GM19468 (cell line): ENCODE data around the gene NEK11.

ENCODE experiments used
- ATAC-seq: cut with Tn5 transposase; IDR thresholded peaks from one replicate; pipeline ENCODE4 v1.9.1; 2021; ENCODE audit warnings: mild to moderate bottlenecking, moderate library complexity, moderate number of reproducible peaks; ENCODE audit not compliant: unreplicated experiment; ENCODE audit errors: extremely low read depth

The NEK11 gene

DNA sequence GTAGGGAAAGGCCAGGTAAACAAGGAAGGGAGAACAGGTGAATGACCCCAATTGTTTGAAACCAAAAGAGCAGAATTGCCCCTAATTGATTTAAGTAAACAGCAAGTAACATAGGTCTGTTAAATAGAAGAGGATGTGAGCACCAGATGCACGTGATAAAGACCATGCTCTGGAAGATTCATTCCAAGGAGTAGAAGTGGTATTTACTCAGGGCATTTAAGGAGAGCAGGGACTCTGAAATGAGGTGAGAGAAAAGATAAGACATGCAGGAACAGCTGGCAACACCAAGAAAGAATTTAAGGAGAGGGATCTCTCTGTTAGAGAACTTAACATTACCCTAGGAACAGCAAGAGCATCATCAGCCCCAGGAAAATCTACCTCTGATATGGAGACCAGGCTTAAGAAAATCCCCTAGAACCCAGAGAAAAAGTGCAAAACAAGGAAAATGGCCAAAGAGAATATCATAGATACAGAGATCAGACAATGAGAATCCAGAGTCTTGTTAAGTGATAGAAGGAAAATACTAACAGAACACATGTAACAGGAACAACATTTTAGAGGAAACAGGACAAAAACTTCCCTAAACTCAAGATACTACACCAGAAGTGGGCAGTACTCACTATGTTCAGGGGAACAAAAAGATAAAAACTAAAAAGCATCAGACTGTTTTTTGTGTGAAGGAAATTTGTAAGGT lies 361.3 kb downstream of the NEK11 start:
- ATAC-seq: no peak

DNA sequence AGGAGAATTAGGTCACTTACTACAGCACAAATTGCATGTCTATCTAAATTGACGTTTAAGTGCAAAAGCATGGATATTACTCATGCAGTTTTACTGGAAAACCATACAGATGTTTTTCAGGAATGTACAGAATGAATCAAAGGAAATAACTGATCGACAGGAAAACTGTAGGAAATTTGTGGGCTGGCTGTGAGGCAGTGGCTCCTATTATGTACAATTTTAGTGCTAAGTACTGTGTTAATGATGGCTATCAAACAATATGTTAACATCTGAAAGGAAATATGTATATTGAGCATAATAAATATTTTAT lies 361.8 kb downstream of the NEK11 start:
- ATAC-seq: no peak

DNA sequence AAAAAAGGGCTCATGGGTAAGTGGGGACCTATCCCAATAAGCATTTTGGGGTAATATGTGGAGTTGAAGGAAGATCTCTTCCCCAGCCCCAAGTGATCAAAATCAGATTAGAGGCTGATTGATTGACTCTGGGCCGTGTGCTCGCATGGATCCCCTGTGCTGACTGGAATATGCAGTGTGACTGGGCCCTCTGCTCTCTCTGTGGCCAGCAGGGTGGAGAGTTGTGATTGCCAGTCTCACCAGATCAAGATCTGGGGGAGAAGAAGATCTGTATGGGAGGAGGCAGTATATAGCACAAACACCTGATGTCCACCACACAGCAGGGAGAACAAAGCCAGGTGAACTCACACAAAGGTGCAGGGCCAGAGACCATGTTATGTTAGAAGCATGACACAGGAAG lies 363.7 kb downstream of the NEK11 start:
- ATAC-seq: no peak

DNA sequence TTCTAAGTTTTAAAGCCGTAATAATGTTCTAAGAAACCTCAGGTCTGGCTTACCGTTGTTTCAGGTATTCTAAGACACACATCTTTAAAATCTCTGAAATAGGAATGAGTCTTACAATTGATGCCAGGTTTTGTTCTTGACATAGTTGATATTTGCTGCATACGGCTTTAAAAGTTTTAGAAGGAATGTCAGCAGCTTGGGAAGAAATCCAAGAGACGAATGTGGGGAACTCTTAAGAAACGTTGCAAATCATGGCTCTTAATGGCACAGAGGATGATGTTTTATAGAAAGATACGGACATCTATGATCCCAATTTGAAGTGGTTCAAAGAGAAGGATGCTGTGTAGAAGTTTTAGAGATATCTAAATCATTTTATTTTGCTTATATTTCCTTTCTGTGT lies 366.4 kb downstream of the NEK11 start:
- no peak for ATAC-seq

DNA sequence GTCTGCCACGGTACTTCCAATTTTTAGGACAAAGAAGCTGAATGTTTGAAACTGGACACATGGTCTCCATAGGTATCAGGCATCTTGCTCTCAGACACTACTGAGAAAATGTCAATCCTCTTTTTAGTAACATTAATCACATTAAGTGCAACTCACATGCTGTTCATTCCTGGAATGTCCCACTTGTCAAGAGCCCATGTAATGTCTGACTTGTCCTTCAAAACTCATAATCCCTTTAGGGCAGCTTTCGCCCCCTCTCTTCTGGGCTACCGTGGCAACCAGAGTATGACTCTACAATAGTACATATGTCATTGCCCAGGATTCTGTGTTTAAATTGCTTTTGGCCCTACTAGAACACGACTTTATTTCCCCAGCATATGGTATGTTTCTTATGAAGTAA lies 367.2 kb downstream of the NEK11 start:
- no peak for ATAC-seq

DNA sequence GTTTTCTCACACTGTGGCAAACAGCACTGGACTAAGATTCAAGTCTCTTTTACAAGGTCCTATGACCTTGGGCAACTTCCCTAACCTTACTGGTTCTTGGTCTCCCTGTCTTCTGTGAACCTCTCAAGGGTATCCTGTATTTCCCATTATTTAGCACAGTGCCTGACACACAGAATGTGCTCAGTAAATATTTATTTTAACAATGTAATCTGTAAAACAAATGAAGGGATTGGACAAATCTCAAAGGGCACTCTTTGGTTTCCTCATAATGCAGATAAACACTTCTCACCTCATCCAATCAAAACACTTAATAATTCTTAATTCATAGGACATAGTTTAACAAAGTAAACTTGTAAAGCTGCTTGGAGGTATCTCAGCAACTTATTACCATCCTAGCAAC lies 367.7 kb downstream of the NEK11 start:
- ATAC-seq: no peak

DNA sequence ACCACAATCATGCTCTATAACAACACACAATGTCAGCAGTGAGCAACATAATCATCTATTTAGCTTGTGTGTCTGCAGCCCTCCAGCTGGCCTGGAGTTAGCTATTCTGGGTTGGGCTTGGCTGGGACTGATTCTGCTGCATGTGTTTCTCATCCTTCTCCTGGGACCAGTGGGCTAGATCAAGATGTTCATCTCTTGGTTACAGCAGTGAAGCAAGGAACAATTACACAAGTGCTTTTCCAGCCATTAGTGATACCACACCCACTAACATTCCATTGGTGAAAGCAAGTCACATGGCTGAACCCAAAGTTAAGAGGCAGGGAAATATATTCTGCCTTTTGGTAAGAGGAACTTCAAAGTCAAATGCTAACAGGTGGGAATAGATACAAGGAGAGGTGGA lies 369.5 kb downstream of the NEK11 start:
- ATAC-seq: no peak

DNA sequence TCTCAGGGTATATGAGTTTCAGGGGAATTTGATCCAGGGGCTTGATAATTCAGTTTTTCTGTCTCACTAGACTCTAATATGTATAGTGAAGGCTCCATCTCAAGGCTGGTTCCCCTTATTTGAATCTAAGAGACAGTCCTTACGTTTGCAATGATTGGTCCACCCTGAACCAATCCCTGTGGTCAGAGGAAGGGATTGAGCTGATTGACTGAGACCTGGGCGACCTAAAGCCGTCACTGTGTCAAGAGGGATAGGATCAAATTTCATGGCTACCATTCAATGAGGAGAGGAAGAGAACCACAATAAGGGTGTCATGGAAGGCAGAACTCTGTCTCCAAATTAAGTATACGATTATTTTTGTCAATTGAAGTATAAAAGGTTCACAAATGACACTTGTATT lies 371.2 kb downstream of the NEK11 start:
- no peak for ATAC-seq
